Activated T-cell treated with anti-CD3 and anti-CD28 coated beads for 4 hours (primary cell): Measurements from ENCODE around the gene CABCOCO1.

ENCODE experiments used
- DNase-seq: peaks from one replicate; pipeline ENCODE4 v3.0.0-alpha.2; 2020

CABCOCO1 gene

GRCh38 chr10:61757525-61758397 lies 95.0 kb downstream of the CABCOCO1 start:
- no peak for DNase-seq

- no peak for DNase-seq
Observed at GRCh38 chr10:61758433-61758832, 95.7 kb downstream of the CABCOCO1 start.

- DNase-seq, result no peak
Observed at GRCh38 chr10:61759751-61760150, 97.0 kb downstream of the CABCOCO1 start.

- no peak for DNase-seq
Observed at GRCh38 chr10:61760943-61761824, 98.5 kb downstream of the CABCOCO1 start.

GRCh38 chr10:61761825-61762217 lies 99.1 kb downstream of the CABCOCO1 start:
- no peak for DNase-seq

- no peak for DNase-seq
Observed at GRCh38 chr10:61763778-61764177, 101.0 kb downstream of the CABCOCO1 start.

- no peak for DNase-seq
Observed at GRCh38 chr10:61764486-61764885, 101.8 kb downstream of the CABCOCO1 start.

GRCh38 chr10:61765176-61766087 lies 102.7 kb downstream of the CABCOCO1 start:
- no peak for DNase-seq

GRCh38 chr10:61766927-61767326 lies 104.2 kb downstream of the CABCOCO1 start:
- DNase-seq, result no peak

- DNase-seq, result no peak
Observed at GRCh38 chr10:61774031-61774430, 111.3 kb downstream of the CABCOCO1 start.

- no peak for DNase-seq
Observed at GRCh38 chr10:61775111-61775510, 112.4 kb downstream of the CABCOCO1 start.

- DNase-seq, result no peak
Observed at GRCh38 chr10:61776615-61777266, 114.0 kb downstream of the CABCOCO1 start.

- no peak for DNase-seq
Observed at GRCh38 chr10:61778137-61778536, 115.4 kb downstream of the CABCOCO1 start.

- no peak for DNase-seq
Observed at GRCh38 chr10:61779276-61779675, 116.5 kb downstream of the CABCOCO1 start.

GRCh38 chr10:61779950-61780659 lies 117.4 kb downstream of the CABCOCO1 start:
- DNase-seq, result no peak

- no peak for DNase-seq
Observed at GRCh38 chr10:61780732-61781131, 118.0 kb downstream of the CABCOCO1 start.

GRCh38 chr10:61781969-61782403 lies 119.3 kb downstream of the CABCOCO1 start:
- no peak for DNase-seq

GRCh38 chr10:61784354-61785133 lies 121.8 kb downstream of the CABCOCO1 start:
- DNase-seq, result no peak

- DNase-seq, result no peak
Observed at GRCh38 chr10:61785473-61786105, 122.9 kb downstream of the CABCOCO1 start.

GRCh38 chr10:61786728-61787127 lies 124.0 kb downstream of the CABCOCO1 start:
- DNase-seq, result no peak
